ENCODE data around the gene STRIP1.
A peak's percentile ranks its signal among the peaks of the same experiment; 100 is the strongest.
"Not testable (repeated sequence)": the region's sequence is repeated elsewhere in the genome, so short reads cannot be mapped to it uniquely, and the experiment has no call there.

STRIP1 gene

GRCh38 chr1:110008971-110009565 is 25.4 kb upstream of the STRIP1 start:
- DNase-seq: no peak

- DNase-seq: peak; percentile 8
Measured at GRCh38 chr1:110011527-110012041, 22.8 kb upstream of the STRIP1 start.

GRCh38 chr1:110012100-110012780 is 22.2 kb upstream of the STRIP1 start:
- DNase-seq: no peak

- no peak for DNase-seq
Measured at GRCh38 chr1:110017792-110018191, 16.6 kb upstream of the STRIP1 start.

GRCh38 chr1:110018396-110018795 is 16.0 kb upstream of the STRIP1 start:
- no peak for DNase-seq

GRCh38 chr1:110019770-110020169 is 14.7 kb upstream of the STRIP1 start:
- no peak for DNase-seq

GRCh38 chr1:110021285-110021684 is 13.1 kb upstream of the STRIP1 start:
- no peak for DNase-seq

GRCh38 chr1:110024613-110025012 is 9.8 kb upstream of the STRIP1 start:
- DNase-seq: no peak

GRCh38 chr1:110030687-110031086 is 3.7 kb upstream of the STRIP1 start:
- DNase-seq: not testable (repeated sequence)

- DNase-seq: no peak
Measured at GRCh38 chr1:110032327-110032726, 2.1 kb upstream of the STRIP1 start.

GRCh38 chr1:110033421-110033820 is 1.0 kb upstream of the STRIP1 start:
- DNase-seq: no peak

- no peak for DNase-seq
Measured at GRCh38 chr1:110034040-110034450, 379 bp upstream of the STRIP1 start.

GRCh38 chr1:110035236-110035752 is 870 bp downstream of the STRIP1 start:
- DNase-seq: no peak

- DNase-seq: no peak
Measured at GRCh38 chr1:110038271-110038670, 3.8 kb downstream of the STRIP1 start.

GRCh38 chr1:110039641-110040040 is 5.2 kb downstream of the STRIP1 start:
- no peak for DNase-seq

- DNase-seq: peak; percentile 48
Measured at GRCh38 chr1:110040548-110040947, 6.1 kb downstream of the STRIP1 start.

- DNase-seq: no peak
Measured at GRCh38 chr1:110043016-110043415, 8.6 kb downstream of the STRIP1 start.

GRCh38 chr1:110047463-110047862 is 13.0 kb downstream of the STRIP1 start:
- no peak for DNase-seq

GRCh38 chr1:110048240-110048639 is 13.8 kb downstream of the STRIP1 start:
- DNase-seq: no peak

GRCh38 chr1:110048923-110049601 is 14.6 kb downstream of the STRIP1 start:
- DNase-seq: no peak

- no peak for DNase-seq
Measured at GRCh38 chr1:110049801-110050601, 15.6 kb downstream of the STRIP1 start.

- DNase-seq: no peak
Measured at GRCh38 chr1:110050602-110051261, 16.3 kb downstream of the STRIP1 start.
